HG03378 (cell line): ENCODE results near the gene GPR17.

Experiments
- ATAC-seq: cut with Tn5 transposase; IDR thresholded peaks from one replicate; pipeline ENCODE4 v1.9.1; 2021; ENCODE audit warnings: mild to moderate bottlenecking, moderate library complexity; ENCODE audit not compliant: unreplicated experiment

The GPR17 gene

GRCh38 chr2:127665267-127665893 lies 19.4 kb downstream of the GPR17 start:
- no peak for ATAC-seq

DNA sequence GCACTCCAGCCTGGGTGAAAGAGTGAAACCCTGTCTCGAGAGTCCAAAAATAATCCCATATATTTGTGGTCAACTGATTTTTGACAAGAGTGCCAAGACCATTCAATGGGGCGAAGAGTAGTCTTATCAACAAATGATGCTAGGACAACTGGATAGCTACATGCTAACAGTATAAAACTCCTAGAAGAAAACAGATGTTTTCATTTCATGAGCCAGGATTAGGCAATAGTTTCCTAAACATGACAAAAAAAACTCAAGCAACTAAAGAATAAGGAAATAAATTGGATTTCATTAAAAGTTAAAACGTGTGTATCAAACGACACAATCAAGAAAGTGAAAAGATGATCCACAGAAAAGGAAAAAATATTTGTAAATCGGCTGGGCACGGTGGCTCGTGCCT lies 23.1 kb downstream of the GPR17 start:
- no peak for ATAC-seq

GRCh38 chr2:127670055-127670956 lies 24.4 kb downstream of the GPR17 start:
- ATAC-seq: no peak

GRCh38 chr2:127670957-127671290 lies 25.0 kb downstream of the GPR17 start:
- no peak for ATAC-seq

GRCh38 chr2:127671557-127672302 lies 25.8 kb downstream of the GPR17 start:
- ATAC-seq: no peak

GRCh38 chr2:127672341-127673224 lies 26.6 kb downstream of the GPR17 start:
- no peak for ATAC-seq

- no peak for ATAC-seq
Measured at GRCh38 chr2:127673291-127674069, 27.5 kb downstream of the GPR17 start.

GRCh38 chr2:127674241-127675209 lies 28.6 kb downstream of the GPR17 start:
- no peak for ATAC-seq

GRCh38 chr2:127675331-127676261 lies 29.6 kb downstream of the GPR17 start, which contains the start of gene LIMS2:
TSS of gene LIMS2 (minus strand) at chr2:127675530. CDS start at chr2:127675024, 506 bp downstream.
- ATAC-seq: no peak

GRCh38 chr2:127676906-127677305 lies 31.0 kb downstream of the GPR17 start:
- ATAC-seq: no peak

GRCh38 chr2:127678531-127678930 lies 32.6 kb downstream of the GPR17 start:
- ATAC-seq: no peak

DNA sequence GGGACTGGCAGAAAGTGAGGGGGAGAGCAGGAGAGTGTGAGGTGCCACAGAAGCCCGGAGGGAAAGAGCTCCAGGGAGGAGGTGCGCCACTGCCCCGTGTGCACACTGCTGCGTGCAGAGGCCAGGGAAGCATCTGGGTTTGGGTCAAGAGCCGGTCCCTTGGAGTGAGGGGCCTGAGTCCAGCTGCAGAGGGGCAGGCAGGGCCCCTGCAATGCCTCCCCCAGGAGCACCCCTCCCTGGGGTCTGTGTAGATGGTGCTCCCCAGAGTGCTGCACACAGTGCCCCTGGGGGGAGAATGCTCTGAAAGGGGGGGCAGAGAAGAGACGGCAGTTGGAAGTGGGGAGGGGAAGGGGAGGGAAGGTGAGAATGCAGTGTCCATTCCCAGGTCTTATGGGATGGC lies 33.0 kb downstream of the GPR17 start:
- ATAC-seq: no peak

DNA sequence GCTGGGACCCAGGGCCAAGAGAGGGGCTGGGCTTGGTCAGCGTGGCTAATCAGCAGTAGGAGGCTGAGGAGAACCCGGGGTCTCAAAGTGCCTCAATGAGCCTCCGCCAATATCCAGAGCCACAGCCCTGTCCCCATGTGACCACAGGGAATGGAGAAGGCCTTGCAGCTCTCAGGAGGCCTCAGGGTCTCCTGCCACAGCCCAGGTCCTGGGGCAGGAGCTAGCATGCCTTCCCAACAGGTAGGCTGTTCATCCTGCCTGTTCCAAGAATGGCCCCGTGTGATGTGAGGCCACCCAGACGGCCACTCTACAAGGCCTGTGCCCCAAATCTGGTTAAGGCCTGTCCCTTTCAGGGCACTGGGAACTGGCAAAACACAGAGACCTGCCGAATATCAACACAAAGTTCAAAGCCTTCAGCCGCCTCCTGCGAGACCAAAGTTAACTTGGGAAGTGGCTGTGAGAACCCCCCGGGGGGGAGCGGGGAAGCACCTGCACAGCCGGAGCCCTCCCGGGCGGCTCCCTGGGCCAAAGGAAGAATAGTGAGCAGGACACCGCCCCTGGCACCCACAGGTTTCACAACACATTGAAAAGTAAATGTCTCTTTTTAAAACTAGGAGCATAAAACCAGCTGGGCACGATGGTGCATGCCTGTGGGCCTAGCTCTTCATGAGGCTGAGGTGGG lies 33.9 kb downstream of the GPR17 start:
- no peak for ATAC-seq

DNA sequence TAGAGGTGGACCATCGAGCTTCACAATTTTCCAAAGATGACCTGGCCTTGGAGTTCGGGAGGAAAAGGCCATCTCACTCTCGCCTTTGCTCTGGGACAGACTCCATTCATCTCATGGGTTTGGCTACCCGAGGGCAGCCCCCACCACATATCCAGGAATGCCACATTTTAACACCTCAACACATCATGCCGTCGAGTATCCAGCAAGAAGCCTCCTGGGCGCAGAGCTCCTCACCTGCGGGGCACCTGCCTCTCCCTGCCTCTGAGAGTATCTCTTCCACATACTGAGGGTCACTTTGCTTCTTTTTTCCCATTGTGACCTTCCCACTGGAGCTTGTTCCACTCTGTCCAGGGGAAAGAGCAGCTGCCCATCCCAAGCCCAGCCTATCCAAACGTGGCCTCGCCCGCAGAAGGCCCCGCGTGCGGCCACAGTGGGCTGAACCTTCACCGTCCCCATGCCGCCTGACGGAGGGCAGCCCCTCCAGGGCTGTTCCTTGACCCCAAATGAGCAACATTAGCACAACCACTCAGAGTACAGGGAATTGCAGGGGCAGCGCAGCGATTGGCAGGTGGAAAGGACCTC lies 34.8 kb downstream of the GPR17 start:
- ATAC-seq: no peak

- no peak for ATAC-seq
Measured at GRCh38 chr2:127681288-127681804, 35.4 kb downstream of the GPR17 start.
